KOPT-K1 (cell line): ENCODE results near the gene HCRTR1.

ENCODE experiments used
- H3K27ac ChIP-seq: fragments of 200-600 bp; sonication (generic); 2 replicates; pipeline ENCODE4 v1.5.1; 2016; ENCODE audit warnings: antibody characterized with exemption, mild to moderate bottlenecking, low read depth, low read length; ENCODE audit not compliant: poor library complexity, severe bottlenecking
- H3K36me3 ChIP-seq: fragments of 200-600 bp; sonication (generic); 2 replicates; pipeline ENCODE4 v1.5.1; 2017; ENCODE audit warnings: antibody characterized with exemption, mild to moderate bottlenecking, low read length, moderate library complexity; ENCODE audit not compliant: insufficient read depth
- H3K9me3 ChIP-seq: fragments of 200-600 bp; sonication (generic); 2 replicates; pipeline ENCODE4 v1.5.1; 2017; ENCODE audit warnings: antibody characterized with exemption, low read length, mild to moderate bottlenecking; ENCODE audit not compliant: insufficient read depth, poor library complexity, severe bottlenecking

Gene HCRTR1

DNA sequence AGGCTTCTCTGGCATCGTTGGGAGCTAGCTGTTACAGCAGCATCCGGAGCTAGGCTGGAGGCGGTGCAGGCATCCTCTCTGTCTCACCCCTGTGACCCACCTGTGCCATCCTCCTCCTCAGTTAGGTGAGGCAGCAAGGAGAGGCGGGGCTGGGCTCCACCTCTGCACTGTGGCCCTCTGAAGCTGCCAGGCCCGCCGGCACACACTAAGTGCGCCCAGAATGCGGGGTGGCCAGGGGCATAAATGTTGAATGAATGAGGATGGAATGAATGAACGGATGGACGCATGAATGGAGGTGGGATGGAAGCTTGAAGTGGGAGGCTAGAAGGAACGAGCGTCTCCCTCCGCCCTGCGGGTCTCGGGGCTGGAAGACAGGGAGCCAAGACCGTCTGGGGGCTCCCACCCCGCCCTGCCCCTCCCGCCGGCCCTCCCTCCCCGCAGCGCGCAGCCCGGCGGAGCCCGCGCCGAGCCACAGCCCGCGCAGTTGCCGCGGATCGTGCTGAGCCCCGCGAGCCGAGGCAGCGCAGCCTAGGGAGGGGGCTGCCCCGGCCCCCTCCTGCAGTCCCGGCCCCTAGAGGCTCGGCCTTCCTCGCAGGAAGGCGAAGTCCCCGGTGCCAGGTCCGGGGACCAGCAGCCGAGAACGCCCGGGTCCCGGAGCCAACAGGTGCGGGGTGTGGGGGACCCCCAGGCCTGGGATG lies at the start of gene HCRTR1:
Gene HCRTR1 (plus strand): TSS at position 472 of the 698 bp plus-strand sequence. CDS start 1,504 bp downstream, outside the sequence.
- Histone ChIP-seq H3K36me3 (no peaks in the 10 kb centered on the region), H3K27ac (no peak within 1 kb of the TSS), H3K9me3 (no peaks in the 10 kb centered on the region)

DNA sequence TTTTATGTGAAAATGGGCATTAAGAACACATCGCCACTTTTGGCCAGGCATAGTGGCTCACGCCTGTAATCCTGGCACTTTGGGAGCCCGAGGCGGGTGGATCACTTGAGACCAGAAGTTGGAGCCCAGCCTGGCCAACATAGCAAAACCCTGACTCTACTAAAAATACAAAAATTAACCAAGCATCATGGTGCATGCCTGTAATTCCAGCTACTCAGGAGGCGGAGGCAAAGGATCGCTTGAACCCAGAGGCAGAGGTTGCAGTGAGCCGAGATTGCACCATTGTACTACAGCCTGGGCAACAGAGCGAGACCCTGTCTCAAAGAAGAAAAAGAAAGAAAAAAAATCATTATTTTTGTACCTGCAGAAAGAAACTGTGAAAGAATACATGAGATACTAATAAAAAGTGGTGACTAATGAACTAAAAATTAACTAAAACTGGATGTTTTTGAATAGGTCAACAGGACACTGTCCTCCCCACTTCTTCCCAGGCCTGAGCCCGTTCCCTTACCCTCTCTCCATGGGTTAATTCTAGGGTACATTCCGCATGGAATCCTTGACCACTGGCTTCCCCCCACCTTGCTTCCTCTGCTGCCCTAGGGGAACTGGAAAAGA lies 49.4 kb upstream of the HCRTR1 start:
- Histone ChIP-seq H3K27ac (no peak overlapping the region), H3K36me3 (no peaks in the 10 kb centered on the region; the same call in 1 of the 2 replicates), H3K9me3 (no peaks in the 10 kb centered on the region)

DNA sequence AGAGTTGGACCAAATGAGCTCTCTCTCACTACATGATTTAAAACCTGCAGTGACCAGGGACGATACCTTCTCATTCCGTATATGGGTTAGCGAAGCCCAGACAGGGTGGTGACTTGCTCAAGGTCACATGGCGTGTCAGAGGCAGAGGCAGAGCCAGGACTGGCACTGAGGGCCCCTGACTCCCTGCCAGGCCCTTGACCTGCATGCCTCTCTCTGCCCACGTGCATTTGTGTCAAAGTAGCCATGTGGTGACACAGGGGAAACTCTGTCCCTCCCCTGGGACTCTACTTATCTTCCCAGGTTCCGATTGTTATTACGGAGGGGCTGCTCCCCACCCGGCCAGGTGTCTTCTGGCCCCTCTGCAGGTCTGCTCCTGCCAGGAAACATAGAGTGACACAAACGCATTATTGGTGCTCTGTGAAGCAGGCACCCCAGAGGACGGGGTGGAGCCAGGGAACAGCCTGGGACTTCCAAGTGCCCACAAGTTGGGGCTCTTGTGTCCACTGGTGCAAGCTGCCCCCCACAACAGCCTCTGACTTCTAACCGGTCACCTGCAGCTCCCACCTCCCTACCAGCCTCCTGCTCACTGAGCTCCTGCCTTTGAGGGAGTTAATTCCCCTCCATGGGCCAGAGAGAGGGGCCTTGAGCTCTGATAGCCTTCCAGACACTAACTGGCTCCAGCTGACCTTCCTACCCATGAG lies 48.4 kb upstream of the HCRTR1 start:
- Histone ChIP-seq H3K9me3 (no peaks in the 10 kb centered on the region), H3K36me3 (no peaks in the 10 kb centered on the region; the same call in 1 of the 2 replicates), H3K27ac (no peak overlapping the region)

GRCh38 chr1:31569596-31570173 lies 47.8 kb upstream of the HCRTR1 start:
- no peaks in the 10 kb centered on the region for H3K9me3 ChIP-seq
- no peak overlapping the region for H3K27ac ChIP-seq
- H3K36me3 ChIP-seq: no peaks in the 10 kb centered on the region; the same call in 1 of the 2 replicates

DNA sequence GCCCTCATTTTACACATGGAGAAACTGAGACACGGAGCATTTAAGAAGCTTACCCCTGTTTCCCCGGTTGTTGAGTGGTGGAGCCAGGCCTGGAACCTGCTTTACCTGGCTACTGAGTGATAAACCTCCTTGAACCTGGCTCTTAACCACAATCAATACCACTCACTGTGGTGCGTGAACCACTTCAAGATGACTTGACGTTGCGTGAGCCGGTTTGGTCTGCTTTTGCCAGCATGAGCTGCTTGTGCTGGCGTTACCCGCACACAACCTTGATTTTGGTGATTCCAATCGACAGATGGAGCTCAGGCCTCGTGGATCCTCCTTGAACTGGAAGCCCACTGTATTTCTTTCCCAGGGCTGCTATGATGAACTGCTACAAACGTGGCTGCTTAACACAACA lies 47.3 kb upstream of the HCRTR1 start:
- Histone ChIP-seq H3K27ac (no peak overlapping the region), H3K9me3 (no peaks in the 10 kb centered on the region), H3K36me3 (no peaks in the 10 kb centered on the region; the same call in 1 of the 2 replicates)

DNA sequence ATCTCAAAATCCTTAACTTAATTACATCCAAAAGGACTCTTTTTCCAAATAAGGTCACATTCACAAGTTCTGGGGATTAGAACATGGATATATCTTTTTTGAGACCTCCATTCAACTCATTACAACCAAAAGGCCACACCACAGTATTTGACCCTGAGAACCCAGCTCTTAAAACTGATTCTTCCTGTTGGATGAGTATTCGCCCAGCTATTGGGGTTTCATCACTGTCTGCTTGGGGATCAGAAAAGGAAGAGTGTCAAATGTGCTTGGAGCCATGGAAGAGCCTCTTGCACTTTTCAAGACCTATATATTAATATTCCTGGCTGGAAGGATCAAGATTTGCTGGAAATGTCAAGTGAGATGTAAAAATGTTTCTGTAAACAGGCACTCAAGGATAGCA lies 46.6 kb upstream of the HCRTR1 start:
- Histone ChIP-seq H3K9me3 (no peaks in the 10 kb centered on the region), H3K27ac (no peak overlapping the region)

DNA sequence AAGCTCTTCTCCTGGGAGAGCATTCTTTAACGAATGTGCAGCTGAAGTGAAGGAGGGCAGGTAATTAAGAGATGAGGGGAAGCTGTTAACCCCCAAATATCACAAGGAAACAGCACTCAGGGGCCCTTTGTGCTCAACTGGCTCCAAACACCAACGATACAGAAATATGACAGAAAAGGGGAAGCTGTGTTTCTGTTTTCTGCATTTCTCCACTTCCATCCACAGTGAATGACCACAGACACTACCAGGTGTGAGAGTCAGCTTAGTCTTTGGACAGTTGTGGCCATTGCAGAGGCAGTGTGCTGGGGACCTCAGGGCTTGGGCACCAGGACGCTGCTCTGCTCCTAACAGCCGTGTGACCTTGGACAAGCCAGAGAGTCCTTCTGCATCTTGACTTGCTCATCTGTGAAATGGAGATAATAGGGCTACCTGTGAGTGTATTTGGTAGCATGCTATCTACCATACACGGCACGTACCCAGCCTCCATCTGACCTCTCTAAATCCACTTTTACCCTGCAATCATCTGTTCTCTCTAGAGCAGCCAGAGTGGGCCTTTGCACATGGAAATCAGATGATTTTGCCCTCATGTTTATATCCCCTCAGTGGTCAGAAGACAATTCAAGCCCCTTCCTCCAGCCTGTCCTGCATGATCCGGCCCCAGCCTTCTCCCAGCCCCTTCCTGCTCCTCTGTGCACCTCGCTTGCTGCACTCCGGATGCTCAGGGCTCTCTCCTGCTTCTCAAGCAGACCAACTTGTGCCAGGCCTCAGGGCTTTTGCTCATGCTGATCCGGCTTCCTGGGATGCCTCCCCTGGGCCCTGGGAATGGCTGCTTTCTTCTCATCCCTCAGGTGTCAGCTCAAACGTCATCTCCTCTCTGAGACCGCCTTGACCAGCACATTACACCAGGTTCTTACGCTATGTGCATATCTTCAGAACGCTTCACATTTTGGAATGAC lies 45.9 kb upstream of the HCRTR1 start:
- Histone ChIP-seq H3K27ac (no peak overlapping the region), H3K9me3 (no peaks in the 10 kb centered on the region), H3K36me3 (no peaks in the 10 kb centered on the region)

More for the DNA sequence above, 46.6 kb upstream of the HCRTR1 start:
- H3K36me3 ChIP-seq: no peaks in the 10 kb centered on the region

GRCh38 chr1:31572323-31573104 lies 45.0 kb upstream of the HCRTR1 start:
- H3K27ac ChIP-seq: no peak overlapping the region
- no peaks in the 10 kb centered on the region for H3K36me3 ChIP-seq
- H3K9me3 ChIP-seq: no peaks in the 10 kb centered on the region

- Histone ChIP-seq H3K27ac (no peak overlapping the region), H3K9me3 (no peaks in the 10 kb centered on the region), H3K36me3 (no peaks in the 10 kb centered on the region)
Measured at GRCh38 chr1:31573261-31573660, 44.2 kb upstream of the HCRTR1 start.

DNA sequence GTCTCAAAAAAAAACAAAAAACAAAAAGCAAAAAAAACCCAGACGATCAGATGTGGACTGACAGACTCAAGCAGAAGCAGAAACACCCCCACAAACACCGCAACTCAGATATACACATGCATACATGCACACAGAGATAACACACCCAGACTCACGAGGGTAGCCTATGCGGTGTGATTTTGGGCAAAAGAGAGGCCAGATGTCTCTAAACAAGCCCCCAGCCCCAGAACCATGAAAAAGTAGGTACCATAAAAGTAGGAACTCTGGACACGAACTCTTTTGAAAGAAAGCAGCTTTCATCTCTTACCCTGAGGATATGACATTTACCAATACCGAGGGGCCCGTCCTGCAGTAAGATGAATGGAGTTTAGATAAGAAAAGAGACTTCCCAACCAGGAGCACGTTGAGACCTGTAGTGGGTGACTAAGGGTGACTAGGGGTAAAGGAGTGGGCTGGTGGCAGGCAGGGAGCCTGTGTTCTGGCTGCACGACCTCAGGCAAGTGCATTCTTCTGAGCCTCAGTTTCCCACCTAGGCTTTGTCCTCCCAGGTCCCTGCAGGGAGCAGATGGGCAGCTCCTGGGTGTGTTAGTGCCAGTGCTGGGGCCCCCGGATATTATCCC lies 42.6 kb upstream of the HCRTR1 start:
- no peak overlapping the region for H3K27ac ChIP-seq
- no peaks in the 10 kb centered on the region for H3K9me3 ChIP-seq

DNA sequence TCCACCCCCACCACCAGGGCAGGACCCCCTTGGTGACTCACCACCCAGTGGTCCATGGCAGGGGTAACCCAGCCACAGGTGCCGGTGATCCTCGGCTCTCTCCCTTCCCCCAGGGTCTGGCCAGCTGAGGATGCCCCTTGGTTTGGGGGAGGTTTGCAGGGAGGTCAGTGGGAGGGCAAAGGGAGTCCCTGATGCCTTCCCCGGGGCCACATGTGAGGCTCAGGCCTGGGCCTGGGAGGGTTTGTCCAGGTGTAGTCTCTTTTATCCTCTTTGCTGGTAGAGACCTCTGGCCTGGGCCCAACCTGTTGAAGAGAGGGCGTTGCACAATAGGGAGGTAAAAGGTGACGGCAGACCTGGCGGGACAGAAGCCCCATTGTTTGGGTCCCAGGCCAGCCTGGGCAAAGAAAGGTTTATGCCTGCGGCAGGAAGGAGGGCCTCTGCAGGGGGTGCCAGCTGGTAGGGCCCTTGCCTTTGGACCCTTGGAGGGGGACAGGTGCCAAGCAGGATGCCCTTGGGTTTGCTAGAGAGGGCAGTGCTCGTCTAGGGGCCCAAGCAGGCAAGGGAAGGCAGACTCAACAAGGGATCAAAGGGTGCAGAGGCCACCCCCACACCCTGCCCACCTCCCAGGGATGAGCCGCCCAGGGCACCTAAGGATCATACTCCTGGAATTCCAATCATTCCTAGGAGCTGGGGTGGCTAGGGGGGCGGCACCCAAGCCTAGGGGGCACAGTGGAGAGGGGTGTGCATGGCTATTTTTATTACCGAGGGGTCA lies 41.9 kb upstream of the HCRTR1 start:
- Histone ChIP-seq H3K36me3 (no peaks in the 10 kb centered on the region), H3K9me3 (no peaks in the 10 kb centered on the region), H3K27ac (no peak overlapping the region)

More for the DNA sequence above, 42.6 kb upstream of the HCRTR1 start:
- no peaks in the 10 kb centered on the region for H3K36me3 ChIP-seq

DNA sequence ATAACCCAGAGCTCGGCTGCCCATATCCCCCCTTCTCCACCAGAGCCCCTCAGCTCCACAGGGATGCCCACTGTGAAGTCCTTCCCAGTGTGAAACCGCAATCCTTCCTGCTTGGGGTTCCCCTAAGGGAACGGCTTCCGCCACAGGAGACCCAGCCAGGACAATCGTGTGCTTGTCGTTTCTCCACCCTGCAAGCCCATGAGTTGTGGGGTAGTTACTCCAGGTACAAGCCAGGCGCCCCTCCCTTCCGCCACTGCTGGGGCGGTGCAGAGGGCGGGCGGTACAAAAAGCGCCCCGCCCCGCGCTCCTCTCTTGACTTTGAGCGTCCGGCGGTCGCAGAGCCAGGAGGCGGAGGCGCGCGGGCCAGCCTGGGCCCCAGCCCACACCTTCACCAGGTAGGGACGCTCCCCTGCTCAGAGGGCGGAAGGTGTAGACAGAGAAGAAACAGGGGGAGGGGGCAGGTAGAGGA lies 41.3 kb upstream of the HCRTR1 start, which contains the start of gene TINAGL1:
Gene TINAGL1 (plus strand): TSS at position 315 of the 469 bp plus-strand sequence. CDS start 634 bp downstream, outside the sequence.
- Histone ChIP-seq H3K9me3 (no peaks in the 10 kb centered on the region), H3K36me3 (no peaks in the 10 kb centered on the region), H3K27ac (no peak within 1 kb of the TSS)
